GM18498 (cell line): Measurements from ENCODE around the gene RSPH1.

Experiments used
- ATAC-seq: cut with Tn5 transposase; IDR thresholded peaks from one replicate; pipeline ENCODE4 v1.9.1; 2021; ENCODE audit warnings: mild to moderate bottlenecking, moderate library complexity; ENCODE audit not compliant: unreplicated experiment

RSPH1 gene

DNA sequence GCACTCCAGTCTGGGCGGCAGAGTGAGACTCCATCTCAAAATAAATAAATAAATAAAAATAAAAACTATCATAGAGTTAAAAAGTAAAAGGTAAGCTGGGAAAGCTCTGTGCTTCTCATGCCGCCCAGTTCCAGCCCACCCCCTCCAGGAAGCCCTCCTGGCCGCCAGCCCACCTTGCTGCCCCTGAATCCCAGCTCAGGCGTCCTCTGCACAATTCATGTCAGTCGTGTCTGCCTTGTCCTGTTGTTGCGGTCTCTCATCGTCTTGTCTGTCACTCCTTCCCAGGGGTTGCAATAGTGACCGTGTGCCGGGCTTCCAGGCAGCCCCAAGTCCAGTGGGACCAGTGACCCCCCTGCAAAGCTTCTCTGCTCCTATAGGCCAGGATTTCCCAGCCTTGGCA, 44.1 kb downstream of the RSPH1 start:
- no peak for ATAC-seq

DNA sequence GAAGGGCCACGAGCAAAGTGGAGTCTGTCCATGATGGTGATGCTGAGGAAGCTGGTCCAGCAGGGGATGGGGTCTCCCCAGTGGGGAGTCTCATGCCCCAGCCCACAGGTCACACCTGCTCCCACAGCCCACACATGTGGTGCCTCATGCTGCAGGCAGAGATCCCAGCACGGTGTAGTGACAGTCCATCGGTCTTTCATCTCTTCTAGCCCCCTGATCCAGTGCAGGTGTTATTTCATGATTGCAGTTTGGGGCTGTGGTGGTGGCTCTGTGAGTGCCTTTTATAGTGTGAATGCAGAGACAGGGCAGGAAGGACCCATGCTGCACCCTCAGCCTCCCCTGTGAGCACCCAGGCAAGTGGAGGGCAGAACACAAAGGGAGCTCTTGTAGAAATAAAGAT, 47.3 kb downstream of the RSPH1 start:
- ATAC-seq, result no peak

DNA sequence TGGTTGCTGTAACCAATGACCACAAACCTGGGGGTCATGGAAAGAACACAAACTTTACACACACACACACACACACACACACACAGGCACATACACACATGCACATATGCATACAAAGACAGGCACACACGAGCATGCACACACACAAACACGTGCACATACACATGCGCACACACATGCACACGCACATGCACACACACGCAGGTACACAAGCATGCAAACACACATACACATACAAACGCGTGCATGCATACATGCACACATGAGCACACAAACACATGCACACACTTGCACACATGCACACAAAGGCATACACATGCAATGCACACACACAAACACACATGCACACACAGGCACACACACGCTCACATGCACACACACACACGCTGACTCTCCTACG, 48.3 kb downstream of the RSPH1 start:
- ATAC-seq, result no peak

DNA sequence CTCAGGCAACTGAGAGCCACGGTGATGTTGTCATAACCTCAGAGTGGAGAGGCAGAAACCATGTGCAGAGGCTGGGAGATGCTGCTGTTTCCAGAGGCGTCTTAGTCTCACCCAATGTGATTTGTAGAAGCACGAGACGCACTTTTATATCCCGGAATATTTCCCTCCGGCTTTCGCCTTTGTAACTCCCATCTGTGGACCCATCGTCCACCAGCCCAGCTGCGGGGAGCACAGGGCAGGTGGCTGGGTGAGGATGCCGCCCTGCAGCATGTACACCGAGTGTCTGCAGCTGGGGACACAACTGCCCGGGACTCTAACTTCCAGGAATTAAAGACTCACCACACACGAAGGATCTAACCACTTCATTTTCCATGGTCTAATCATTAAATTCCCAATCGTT, 48.8 kb downstream of the RSPH1 start:
- no peak for ATAC-seq

DNA sequence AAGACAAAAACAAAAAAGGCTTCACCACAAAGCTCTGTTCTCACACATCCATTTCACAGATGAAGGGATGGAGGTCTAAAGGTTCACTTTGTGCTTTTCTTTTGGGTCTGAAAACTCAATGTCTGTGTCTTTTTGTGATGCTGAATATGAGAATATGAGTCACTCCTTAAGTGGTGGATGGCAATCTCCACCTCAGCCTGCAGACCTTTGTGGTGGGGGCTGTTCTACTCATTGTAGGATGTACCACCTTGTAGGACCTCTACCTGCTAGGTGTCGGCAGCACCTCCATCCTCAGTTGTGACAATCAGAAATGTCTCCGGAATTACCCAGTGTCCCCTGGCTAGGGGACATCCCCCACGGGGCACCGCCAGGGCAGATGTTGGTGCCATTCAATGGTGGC, 49.5 kb downstream of the RSPH1 start:
- ATAC-seq, result no peak

DNA sequence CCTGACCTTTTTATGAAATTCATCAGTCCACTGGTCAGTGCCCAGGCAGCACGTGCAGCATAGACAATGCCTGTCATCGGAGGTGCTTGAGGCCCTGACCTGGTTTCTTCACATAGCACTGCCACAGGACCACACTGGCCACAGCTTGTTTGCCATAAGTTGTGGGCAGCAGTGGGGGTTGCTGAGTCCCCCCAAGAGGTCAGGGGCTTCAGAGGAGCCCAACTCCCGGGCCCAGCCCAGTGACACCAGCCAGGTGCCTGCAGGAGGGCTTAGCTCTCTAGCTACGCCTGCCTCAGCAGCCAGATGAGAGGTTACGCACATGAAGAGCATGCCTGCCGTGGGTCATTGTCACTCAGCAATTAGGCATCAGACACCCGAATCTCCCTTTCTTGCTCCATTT, 50.7 kb downstream of the RSPH1 start:
- ATAC-seq, result no peak

DNA sequence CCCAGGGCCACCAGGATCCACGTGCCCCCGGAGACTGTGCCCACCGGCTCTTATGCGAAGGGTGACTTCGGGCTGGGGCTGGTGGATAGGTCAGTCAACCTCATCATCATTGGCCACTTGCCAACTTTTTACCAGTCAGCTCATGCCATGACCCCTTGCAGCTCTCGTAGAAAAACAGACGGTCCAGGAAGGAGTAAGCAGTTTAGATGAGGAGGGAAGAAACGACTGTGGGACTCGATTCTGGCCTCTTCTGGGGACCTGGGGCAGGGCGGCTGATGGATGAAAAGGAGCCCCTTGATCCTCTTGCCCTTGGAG, 51.3 kb downstream of the RSPH1 start:
- ATAC-seq, result no peak

DNA sequence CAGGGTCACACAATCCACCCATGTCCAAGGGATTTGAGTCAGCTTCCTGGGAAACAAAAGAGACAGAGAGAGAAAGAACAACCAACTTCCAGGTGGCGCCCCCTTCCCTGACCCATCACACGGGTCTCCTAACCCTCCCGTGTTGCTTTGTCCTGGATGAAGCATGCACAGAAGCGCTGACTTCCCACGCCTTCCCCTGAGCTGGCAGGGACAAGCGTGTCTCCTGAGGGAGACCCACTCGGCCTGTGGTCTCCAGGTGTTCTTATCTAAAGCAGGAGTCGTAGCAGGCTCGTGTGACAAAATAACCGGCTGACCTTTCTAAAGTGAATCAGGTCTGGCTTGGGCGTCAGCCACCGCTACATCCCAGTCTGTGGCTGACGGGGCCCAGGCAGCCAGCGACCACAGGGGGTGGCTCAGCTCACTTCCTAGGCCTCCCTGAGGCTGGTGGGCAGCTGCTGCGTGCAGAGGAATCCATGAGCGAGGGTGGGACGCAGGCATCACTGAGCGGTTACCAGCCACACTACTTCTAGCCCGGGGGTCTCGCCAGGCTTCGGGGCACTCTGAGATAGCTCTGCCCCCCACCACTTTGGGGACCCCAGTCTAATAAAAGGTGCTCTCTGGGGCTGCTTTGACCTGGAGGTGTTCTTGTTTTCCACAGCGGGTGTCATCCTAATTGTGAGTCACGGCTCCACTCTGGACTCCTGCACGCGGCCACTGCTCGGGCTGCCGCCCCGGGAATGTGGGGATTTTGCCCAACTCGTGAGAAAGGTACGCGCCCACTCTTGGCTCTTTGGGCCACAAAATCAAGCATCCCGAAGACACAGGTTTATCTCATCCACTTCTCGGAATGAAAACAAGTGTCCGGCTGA, 51.9 kb downstream of the RSPH1 start:
- ATAC-seq, result no peak

DNA sequence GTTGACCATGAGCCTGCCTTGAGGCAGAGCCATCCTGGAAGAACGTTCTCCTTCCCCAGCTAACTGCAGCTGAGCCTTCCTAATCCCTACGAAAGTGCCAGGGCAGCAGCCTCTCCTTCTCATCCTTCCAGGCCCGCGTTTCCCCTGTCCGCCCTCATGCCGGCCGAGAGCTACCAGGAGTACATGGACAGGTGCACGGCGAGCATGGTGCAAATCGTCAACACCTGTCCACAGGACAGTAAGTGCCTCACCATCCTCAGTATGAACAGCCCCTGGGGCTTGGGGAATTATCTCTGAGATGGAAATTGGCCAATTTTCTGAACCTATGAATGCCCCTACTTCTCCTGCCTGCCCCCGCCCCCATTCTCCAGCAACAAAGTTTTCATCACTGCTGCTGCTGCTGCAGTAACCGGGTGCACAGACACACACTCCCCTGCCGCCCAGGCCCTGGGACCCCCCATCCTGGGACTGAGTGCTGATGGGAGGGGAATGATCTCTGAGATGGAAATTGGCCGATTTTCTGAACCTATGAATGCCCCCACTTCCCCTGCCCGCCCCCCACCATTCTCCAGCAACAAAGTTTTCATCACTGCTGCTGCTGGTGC, 52.7 kb downstream of the RSPH1 start:
- no peak for ATAC-seq

DNA sequence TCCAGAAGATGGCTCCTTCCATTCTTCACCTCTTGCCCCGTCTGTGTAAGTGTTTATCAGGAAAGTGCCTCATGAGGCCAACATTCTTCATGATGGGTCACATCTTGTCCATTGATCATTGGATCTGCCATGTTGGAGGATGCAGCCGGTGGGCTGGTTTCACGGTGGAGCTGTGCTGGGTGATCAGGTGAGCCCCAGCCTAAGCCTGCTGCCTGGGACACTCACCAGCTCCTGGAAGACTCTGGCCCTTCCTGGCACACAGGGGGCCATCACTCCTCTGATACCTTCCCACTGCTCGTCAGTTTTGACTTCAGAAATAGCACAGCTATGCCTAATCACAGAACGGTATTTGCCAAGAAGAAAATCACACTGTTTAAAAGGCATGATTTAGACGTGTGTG, 54.1 kb downstream of the RSPH1 start:
- no peak for ATAC-seq

DNA sequence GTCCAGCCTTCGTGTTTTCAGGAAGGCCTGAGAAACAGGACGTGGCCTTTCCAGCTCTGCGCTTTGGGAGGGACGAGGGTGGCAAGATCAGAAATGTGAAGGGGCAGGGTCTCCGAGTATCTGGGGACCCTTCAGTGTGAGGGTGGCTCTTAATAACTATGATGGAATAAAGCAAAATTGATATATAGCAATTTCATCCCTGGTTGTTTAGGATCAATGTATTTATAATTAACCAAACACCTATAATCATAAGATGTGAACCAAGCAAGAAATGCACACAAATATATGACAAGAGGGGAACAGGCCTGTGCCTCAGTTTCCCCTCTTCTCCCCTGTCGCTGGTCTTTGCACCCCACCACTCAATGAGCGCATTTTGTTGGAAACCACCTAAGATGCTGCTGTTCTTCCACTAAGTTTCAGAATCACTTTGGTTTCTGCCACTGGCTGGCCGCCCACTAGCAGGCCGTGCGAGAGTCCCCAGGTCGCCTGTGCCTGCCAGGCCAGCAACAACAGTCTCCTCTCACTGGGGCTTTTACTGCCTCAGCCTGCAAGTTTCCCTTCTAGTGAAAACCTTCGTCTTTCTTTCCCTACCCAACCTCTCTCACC, 55.7 kb downstream of the RSPH1 start:
- ATAC-seq, result peak; percentile 78

DNA sequence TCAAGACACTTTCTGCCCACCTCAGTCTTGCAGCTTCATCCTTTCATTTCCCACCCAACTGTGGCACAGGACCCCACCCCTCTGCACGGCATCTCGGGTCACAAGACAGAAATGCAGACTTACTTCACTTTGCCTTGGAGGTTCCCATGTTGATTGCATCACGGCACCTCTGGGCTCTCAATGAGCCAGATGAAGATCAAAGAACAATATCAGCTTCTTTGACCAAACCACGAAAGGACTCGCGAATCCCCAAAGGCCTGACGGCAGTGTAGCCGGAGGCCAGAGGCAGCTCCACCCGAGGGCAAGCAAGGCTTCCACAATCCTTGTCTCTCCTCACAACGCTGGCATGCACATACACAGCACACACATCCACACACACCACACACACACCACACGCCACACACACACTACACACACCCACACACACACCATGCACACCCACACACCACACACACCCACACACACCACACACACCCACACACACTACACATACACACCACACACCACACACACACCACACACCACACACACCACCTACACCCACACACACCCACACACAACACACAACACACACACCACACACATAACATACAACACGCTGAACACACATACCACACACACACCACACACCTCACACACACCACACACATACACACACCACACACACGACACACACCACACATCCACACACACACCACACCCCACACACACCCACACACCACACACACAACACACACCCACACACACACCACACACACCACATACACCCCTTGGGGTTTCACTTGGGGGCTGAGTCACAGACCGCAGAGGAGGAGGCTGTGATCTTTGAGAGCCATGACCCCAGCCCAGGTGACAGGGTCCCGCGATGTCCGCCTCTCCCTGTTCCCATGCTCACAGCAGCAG, 56.5 kb downstream of the RSPH1 start:
- no peak for ATAC-seq

DNA sequence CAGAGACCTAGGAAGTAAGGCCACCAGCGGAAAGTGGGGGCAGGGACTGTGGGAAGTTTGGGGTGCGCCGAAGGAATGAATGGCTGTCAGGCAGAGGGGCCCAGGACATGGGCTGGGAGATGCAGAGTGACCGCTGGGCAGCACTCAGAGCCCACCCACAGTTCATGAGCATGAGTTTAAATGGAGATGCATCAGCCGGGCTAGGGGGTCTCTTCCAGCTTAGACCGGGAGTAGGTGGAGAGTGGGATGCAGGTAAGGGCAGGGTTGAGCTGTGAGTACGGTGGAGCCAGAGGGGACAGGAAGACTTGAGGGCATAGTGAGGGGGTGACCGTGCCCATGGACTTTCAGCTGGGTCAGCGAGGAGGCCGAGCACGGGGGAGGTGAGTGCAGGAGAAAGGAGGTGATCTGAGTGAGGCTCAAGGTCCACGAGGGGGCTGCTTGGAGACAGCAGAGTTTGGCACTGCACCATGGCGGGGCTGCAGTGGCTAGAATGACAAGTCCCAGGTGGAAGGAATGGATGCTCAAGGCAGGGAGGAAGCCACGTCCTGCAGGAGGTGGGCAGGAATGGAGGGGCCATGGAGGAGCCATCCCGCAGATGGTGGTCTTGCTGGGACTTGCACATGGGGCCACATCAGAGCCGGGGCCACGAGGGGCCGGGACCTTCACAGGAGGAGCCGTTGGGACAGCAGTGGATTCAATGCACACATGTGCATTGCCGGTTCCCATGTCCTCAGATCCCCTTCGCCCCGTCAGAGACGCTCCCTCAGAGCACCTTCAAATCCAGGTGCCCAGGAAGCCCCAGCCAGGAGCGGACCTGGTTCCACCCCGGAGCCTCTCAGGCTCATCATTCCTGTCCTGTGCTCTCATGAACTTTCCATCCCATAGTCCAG, 57.5 kb downstream of the RSPH1 start:
- no peak for ATAC-seq

DNA sequence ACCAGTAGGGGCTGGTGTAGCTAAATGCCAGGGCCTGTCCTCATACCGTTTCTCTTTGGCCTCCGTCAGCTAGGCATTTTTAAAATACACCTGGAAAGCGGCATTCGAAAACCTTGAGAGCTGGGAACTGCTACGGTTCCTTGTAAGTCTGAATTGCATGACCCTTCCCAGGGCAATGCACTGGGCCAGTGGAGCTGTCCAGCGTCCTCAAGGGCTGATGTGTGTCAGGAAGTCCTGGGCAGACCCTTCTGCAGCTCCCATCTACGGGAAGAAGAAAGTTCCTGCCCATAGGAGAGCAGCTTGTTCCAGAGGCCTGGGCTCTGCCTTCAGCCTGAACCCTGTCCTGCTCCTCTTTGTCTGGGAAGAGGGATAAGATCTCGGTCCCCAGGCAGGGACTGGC, 58.2 kb downstream of the RSPH1 start:
- ATAC-seq, result no peak

DNA sequence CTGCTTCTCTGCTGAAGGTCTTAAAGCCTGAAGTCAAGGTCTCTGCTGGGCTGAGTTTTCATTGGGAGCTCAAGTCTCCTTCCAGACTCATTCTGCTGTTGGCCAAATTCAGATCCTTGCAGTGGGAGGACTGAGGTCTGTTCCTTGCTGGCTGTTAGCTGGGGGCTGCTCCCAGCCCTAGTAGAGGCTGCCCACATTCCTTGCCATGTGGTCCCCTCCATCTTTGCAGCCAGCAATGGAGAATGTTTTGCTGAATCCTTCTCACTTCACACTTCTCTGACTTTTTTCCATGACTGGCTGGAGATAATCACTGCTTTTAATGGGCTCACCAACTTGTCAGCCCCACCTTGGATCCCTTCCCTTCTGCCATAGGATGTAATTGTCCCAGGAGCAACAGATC, 59.1 kb downstream of the RSPH1 start:
- no peak for ATAC-seq

DNA sequence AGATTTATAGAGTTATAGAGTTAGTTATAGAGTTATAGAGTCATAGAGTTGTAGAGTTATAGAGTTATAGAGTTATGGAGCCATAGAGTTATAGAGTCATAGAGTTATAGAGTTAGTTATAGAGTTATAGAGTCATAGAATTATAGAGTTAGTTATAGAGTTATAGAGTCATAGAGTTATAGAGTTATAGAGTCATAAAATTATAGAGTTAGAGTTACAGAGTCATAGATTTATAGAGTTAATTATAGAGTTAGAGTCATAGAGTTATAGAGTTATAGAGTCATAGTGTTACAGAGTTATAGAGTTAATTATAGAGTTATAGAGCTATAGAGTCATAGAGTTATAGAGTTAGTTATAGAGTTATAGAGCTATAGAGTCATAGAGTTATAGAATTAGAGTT, 60.2 kb downstream of the RSPH1 start:
- ATAC-seq, result no peak

DNA sequence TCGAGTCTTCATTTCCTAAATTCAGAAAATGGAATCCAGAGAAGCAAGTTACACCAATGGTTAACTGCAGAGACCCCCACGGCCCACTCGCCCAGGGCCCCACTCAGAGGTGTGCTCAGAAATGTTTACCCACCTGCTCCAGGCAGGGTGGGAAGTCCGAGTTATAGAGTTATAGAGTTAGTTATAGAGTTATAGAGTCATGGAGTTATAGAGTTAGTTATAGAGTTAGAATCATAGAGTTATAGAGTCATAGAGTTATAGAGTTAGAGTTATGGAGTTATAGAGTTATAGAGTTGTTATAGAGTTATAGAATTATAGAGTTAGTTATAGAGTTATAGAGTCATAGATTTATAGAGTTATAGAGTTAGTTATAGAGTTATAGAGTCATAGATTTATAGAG, 60.6 kb downstream of the RSPH1 start:
- no peak for ATAC-seq

DNA sequence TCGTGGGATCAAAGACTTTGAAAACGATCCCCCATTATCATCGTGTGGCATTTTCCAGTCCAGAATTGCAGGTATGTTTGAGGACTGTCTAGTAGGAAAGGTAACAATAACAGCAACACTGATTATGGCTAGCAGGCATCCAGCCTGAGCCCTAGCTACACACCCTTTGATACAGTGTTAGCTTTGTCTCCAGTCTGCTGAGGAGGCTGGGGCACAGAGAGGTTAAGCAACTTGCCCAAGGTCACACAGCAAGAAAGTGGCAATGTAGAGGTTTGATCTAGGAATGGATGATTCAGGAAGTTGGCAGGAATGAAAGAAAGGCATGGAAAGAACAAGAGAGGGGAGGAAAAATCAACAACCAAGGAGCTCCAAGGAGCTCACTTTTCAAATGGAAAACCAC, 61.1 kb downstream of the RSPH1 start:
- no peak for ATAC-seq

DNA sequence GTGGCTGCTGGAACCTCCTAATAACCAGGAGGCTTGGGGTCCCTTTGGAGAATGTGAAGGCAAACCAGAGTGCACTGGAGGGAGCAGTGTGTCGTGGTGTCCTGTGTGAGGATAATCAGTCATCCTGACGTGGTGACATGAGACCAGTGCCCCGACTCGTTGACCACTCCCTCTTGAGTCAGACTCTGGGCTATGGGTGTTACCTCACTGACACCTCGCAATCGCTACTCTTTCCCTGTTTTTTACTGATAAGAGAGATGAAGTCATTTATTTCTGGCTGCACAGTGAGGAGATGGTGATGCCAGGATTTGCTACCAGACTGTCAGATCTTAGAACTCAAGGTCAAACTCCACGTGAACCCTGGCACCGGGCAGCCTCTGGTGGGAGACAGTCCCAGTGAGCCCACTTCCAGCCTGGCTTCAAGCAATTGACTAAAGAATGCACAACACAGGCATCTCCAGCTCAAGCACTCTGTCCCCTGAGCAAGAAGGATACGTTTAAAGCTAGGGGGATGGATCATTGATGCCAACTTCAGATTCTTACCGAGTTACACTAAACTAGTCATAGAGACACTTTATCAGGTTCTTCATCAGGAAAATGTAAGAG, 62.0 kb downstream of the RSPH1 start:
- no peak for ATAC-seq

DNA sequence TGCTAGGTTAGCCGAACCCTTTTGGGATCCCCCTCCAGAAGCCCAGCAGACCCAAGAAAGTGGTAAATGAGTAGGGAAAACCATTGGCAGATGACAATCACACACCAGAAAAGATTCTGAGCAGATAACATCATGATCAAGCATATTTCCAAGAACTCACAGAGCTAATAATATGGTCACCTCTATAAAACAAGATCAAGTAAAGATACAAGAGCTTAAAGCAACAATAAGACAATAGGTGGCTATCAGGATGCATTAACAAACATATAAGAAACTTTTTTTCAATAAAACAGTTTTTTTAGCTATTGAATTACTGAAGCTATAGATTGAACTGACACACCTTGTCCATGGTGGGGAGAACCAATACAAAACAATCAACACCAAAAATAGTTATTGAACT, 63.3 kb downstream of the RSPH1 start:
- no peak for ATAC-seq
